ENCODE measurements around the gene ARMC2. TPM values are rescaled to one million over a fixed set of nuclear protein-coding genes. Genes with fewer than 3 reads are reported as not detected.

The ARMC2 gene
- total RNA-seq, 1 experiment from 2014 or later = 12.6 TPM

GRCh38 chr6:108959972-108960582 lies 111.9 kb downstream of the ARMC2 start:
- no TSS peak for BruUV-seq (replicated peaks)
- no peak overlapping the region for H3K27ac ChIP-seq (ENCODE audit: low read depth, low read length, poor library complexity, severe bottlenecking)
- CTCF ChIA-PET = no interaction called here
- no peak for DNase-seq (ENCODE audit: low spot score)
- POLR2A ChIA-PET (ENCODE audit: low non-redundant PET) = no interaction called here
- no peaks in the 10 kb centered on the region for H3K4me1 ChIP-seq (ENCODE audit: insufficient read depth, low read length, poor library complexity, severe bottlenecking)
- H3K36me3 ChIP-seq (ENCODE audit: insufficient read depth, low read length, poor library complexity, severe bottlenecking) = no peaks in the 10 kb centered on the region
- H3K9me3 ChIP-seq (ENCODE audit: low read depth, low read length, poor library complexity, severe bottlenecking) = no peaks in the 10 kb centered on the region
- intact Hi-C loops (cut with micrococcal nuclease; ENCODE audit: unreplicated experiment) = no loop called here
- TF ChIP-seq, protein P1, sequence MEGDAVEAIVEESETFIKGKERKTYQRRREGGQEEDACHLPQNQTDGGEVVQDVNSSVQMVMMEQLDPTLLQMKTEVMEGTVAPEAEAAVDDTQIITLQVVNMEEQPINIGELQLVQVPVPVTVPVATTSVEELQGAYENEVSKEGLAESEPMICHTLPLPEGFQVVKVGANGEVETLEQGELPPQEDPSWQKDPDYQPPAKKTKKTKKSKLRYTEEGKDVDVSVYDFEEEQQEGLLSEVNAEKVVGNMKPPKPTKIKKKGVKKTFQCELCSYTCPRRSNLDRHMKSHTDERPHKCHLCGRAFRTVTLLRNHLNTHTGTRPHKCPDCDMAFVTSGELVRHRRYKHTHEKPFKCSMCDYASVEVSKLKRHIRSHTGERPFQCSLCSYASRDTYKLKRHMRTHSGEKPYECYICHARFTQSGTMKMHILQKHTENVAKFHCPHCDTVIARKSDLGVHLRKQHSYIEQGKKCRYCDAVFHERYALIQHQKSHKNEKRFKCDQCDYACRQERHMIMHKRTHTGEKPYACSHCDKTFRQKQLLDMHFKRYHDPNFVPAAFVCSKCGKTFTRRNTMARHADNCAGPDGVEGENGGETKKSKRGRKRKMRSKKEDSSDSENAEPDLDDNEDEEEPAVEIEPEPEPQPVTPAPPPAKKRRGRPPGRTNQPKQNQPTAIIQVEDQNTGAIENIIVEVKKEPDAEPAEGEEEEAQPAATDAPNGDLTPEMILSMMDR (conservative IDR thresholded peaks at IDR 0.05; ENCODE audit: low read depth, low read length) = no peak
- no peak for TF ChIP-seq EZH2 (IDR thresholded peaks at IDR 0.05; ENCODE audit: borderline replicate concordance, low read depth, low read length, poor library complexity, severe bottlenecking)
- no peaks in the 10 kb centered on the region for H3K27me3 ChIP-seq (replicated peaks; ENCODE audit: insufficient read depth, low read depth, low read length, poor library complexity)
- no peak overlapping the region for H3K4me3 ChIP-seq (ENCODE audit: low read depth, low read length, poor library complexity, severe bottlenecking)

DNA sequence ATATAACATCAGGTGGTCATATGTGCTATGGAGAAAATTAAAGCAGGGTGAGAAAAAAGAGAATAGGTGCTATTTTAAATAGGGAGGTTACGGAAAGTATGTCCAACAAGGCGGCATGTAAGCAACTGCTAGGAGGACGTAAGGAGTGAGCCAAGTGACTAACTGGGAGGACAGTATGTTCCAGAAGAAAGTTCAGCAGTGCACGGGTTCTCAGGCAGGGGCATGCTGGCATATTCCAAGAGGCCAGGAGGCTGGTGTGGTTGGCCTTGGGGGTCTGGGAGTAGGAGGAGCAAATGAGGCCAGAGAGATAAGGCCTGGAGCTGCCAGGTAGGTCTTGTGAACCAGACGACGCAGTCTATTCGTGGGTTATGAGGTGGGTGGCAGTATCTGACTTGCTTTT lies 112.4 kb downstream of the ARMC2 start:
- intact Hi-C loops (cut with micrococcal nuclease; ENCODE audit: unreplicated experiment) = no loop called here
- TF ChIP-seq, protein P1 (conservative IDR thresholded peaks at IDR 0.05; ENCODE audit: low read depth, low read length) = no peak
- no peak for TF ChIP-seq EZH2 (IDR thresholded peaks at IDR 0.05; ENCODE audit: borderline replicate concordance, low read depth, low read length, poor library complexity, severe bottlenecking)
- CTCF ChIA-PET = no interaction called here

GRCh38 chr6:108961077-108961476 lies 112.9 kb downstream of the ARMC2 start:
- no peak for TF ChIP-seq EZH2 (IDR thresholded peaks at IDR 0.05; ENCODE audit: borderline replicate concordance, low read depth, low read length, poor library complexity, severe bottlenecking)
- TF ChIP-seq, protein P1 (conservative IDR thresholded peaks at IDR 0.05; ENCODE audit: low read depth, low read length) = no peak

More for the DNA sequence above, 112.4 kb downstream of the ARMC2 start:
- no TSS peak for BruUV-seq (replicated peaks)
- Histone ChIP-seq H3K9me3 (ENCODE audit: low read depth, low read length, poor library complexity, severe bottlenecking) (no peaks in the 10 kb centered on the region), H3K27me3 (replicated peaks; ENCODE audit: insufficient read depth, low read depth, low read length, poor library complexity) (no peaks in the 10 kb centered on the region), H3K36me3 (ENCODE audit: insufficient read depth, low read length, poor library complexity, severe bottlenecking) (no peaks in the 10 kb centered on the region), H3K27ac (ENCODE audit: low read depth, low read length, poor library complexity, severe bottlenecking) (no peak overlapping the region), H3K4me1 (ENCODE audit: insufficient read depth, low read length, poor library complexity, severe bottlenecking) (no peaks in the 10 kb centered on the region), H3K4me3 (ENCODE audit: low read depth, low read length, poor library complexity, severe bottlenecking) (no peak overlapping the region)
- no peak for DNase-seq (ENCODE audit: low spot score)
- POLR2A ChIA-PET (ENCODE audit: low non-redundant PET) = no interaction called here

More at GRCh38 chr6:108961077-108961476, 112.9 kb downstream of the ARMC2 start:
- ChIA-PET CTCF (no interaction called here), POLR2A (ENCODE audit: low non-redundant PET) (no interaction called here)
- intact Hi-C loops (cut with micrococcal nuclease; ENCODE audit: unreplicated experiment) = no loop called here
- BruUV-seq (replicated peaks) = no TSS peak
- H3K27me3 ChIP-seq (replicated peaks; ENCODE audit: insufficient read depth, low read depth, low read length, poor library complexity) = no peaks in the 10 kb centered on the region
- H3K4me1 ChIP-seq (ENCODE audit: insufficient read depth, low read length, poor library complexity, severe bottlenecking) = no peaks in the 10 kb centered on the region
- H3K27ac ChIP-seq (ENCODE audit: low read depth, low read length, poor library complexity, severe bottlenecking) = no peak overlapping the region
- H3K9me3 ChIP-seq (ENCODE audit: low read depth, low read length, poor library complexity, severe bottlenecking) = no peaks in the 10 kb centered on the region
- no peak overlapping the region for H3K4me3 ChIP-seq (ENCODE audit: low read depth, low read length, poor library complexity, severe bottlenecking)
- no peaks in the 10 kb centered on the region for H3K36me3 ChIP-seq (ENCODE audit: insufficient read depth, low read length, poor library complexity, severe bottlenecking)
- DNase-seq (ENCODE audit: low spot score) = no peak
